G401.6 (cell line): ENCODE measurements around the gene PPP1R37.

ENCODE experiments used
- FAIRE-seq: peaks from 2 replicates; lab custom pipeline; 2012; peaks lifted over from hg19 to GRCh38; lab: Jason Lieb, UNC

The PPP1R37 gene

DNA sequence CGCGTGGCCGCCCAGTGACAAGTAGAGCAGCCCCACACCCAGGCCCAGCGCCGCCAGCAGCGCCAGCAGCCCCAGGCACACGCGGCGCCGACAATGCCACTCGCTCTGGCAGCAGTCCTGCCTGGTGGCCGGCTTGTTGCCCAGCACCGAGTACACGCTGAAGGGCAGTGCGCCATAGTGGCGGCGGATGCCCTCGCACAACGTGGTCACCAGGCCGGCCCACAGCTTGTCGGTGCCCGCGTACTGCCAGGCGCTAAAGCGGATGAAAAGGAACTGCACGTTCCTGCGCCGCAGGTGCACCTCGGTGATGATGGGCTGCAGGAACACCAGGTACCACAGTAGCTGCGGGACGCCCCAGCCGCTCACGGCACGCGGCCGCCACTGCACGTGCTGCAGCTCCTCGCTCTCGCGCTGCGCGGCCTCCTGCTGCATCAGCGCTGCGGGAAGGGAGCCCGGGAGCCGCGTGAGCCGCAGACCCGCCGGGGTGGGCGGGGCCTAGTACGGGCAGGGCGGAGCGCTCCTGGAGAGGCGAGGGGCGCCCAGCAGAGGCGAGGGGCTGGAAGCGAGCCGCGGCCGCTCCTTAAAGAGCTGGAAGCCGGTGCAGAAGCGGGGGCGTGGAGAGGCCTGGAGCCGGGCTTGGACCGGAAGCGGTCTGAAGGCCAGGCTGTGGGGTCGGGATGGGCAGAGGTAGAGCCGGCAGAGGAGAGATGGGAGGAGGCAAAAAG, 60.5 kb downstream of the PPP1R37 start:
- FAIRE-seq: no peak

DNA sequence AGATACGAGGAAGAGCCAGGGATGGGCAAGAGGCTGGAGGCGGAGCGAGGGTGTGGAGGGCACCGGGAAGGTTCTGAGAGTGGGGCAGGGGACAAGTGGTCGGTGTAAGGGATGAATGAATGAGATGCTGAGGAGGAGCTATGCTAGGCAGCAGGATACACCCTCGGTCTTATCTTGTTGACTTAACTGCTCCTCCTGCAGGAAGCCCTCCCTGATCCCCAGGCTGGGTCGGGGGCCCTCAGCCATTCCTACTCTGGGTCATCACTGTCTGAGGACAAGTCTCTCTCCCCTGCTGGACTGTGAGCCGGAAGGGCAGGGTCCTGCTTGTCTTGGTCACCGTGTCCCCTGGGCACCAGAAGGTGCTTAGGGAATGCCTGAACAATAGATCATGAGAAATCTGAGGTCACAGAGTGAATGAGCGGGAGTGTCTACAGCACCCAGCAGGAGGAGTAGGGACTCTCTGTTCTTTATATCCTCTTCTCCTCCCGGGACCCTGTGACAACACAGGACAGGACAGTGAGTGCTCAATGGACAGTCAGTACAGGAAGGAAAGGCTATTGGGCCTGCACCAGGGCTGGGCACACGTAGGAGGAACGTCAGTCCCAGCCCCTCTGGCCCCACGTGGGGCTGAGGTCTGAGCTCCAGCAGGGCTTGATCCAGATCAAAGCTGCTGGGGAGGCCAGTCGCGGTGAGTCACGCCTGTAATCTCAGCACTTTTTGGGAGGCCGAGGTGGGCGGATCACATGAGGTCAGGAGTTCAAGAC, 61.3 kb downstream of the PPP1R37 start:
- no peak for FAIRE-seq

DNA sequence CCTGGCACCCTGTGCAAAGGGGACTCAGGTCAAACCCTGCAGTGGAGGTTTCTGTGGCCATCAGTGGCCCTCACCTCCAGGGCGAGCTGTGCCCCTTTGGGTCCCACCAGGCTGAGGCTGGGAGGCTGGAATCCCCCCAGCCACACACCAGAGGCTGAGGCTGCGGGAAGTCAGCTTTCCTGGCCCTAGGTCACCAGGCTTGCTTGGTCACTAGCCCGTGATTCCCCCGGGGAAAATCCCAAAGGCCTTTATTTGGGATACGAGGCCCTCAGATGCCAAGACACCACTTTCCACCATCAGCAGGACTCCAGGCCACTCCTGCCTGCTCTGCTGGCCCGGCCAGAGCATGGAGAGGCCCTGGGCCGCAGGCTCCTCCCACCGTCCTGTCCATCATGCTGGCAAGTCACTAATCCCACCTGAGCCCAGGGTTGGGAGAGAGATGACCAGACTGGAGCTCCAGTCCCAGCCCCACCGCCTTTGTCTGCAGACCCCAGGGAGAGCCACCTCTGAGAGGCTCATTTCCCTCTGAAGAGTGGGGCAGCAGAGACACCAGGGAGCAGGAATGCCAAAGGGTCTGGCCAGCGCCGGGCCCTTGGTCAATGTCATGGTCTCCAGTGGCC, 63.1 kb downstream of the PPP1R37 start:
- no peak for FAIRE-seq

DNA sequence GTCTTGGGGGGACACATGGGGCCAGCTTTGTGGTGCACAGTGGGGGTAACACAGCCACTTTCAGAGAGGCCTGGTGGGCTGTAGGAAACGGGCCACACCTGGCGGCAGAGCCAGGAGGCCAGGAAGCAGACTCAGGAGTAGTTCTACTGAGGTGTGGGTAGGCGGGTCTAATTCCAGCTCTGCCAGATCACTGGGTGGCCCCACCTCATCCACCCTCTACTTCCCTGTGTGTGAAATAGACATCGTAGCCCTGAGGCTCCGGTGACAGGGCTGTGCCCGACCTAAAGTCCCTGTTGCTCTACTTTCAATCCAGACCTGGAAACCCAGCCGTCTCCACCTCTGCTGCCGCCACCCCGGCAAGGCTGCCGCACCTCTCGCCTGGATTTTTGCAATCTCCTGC, 63.8 kb downstream of the PPP1R37 start:
- FAIRE-seq: no peak

DNA sequence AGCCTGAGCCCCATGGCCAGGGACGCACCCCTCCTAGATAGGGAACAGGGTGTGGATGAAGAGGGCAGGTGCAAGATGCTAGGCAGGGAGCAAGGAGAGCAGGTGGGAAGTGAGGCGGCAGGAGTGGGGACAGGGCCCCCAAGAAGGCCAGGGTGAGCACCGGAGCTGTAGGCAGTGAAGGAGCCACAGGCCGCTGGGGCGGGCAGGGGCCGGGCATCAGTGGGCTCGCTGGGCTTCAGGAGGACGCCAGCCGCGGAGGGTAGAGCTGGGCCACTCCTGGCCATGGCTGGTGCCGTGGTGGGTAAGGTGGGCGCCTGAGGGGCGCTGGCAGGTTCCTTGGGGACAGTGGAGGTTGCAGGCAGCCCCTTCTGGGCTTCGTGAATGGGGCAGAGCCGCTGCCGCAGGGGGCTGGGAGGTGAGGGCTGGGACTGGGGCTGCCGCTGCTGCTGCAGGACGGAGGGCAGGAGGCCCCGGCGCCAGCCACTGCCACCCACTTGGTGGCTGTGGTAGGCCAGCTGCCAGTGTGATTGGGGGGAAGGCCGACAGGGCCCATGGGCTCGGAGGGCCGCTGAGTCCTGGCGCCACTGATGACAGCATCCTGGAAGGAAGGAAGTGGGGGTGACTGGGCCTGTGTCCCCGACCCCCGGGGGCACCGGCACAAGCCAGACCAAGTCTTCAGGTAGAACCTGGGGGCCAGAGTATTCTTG, 65.7 kb downstream of the PPP1R37 start:
- no peak for FAIRE-seq

DNA sequence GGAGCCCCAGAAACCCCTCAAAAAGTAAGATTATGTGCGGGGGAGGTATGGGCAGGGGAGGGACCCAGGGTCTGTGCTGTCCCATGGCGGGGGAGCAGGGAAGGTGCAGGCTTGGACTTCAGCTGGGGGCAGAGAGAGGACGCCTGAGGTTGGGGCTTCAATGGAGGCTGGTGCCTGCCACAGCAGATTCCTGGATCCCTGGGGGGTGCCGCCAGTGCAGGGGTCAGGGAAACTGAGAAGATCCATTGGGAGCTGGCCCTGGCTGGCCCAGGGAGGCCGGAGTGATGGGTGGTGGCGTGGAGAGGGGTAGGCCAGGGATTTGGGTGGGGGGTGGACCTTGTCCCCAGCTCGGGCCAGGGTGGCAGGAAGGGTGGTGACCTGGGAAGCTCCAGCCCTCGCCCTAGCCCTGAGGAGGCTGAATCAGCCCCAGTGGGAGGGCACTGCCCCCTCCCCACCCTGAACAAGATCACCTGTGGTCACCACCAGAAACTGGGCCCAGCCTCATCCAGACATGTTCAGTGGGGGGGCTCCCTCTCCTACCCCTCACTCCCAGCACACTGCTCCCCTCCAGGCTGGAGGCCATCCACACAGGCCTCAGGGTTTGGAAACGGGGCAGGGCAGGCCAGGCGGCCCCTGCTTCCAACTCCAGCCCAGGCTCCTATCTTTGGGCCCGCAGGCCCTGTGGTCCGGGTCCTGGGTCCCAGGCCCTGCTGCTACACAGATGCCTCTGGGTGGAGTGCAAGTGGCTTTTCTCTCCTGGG, 66.4 kb downstream of the PPP1R37 start:
- FAIRE-seq: no peak

DNA sequence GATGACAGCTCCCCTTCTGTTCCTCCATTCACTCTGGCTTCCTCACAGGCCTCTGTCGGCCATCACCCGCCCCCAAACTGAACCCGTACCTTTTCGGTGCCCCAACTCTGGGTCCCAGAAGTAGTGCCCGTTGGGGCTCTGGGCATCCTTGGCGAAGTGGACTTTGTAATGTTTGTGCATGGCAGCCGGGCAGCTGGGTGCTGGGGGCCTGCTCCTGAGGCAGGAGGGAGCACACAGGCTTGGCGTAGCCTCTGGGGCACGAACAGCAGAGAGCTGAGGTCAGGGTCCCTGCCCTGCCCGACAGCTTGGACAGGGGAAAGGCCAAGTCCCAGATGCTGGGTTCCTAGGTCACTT, 67.0 kb downstream of the PPP1R37 start:
- FAIRE-seq: no peak

DNA sequence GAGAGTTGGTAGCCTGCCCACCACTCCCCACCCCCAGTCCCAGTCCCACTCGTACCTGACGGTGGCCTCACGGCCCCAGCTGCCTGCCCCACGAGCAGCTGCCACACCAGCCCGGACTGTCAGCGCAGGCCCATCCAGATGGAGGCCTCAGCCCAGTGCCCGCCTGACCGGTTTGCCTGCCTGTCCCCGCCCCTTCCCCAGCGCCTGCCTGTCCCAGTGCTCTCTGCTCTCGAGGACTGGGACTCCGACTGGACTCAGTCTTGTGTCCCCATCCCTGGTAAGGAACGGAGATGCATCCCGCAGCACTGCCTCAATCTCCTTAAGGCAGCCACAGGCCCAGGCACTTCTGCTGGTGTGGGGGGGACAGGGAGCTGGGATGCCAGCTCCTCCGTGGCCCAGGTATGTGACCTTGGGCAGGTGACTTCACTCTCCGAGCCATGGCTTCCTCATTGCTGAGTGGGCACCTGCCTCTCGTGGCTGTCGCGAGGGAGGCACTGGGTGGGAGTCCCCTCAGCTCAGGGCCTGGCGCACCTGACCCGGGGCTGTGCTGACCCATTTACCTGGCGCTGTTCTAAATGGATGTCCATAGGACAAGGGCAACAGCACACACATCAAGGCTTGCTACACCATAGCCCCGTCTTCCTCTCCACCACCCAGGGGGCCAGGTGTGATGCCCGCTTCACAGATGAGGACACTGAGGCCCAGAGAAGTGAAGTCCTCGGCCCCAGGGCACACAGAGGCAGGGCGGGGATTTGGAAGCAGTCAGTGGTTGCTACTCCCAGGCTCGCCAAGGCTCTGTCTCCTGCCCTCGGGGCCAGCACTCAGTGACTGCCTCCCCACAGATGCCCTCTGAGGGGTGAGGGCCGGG, 68.1 kb downstream of the PPP1R37 start, which contains the start of gene NKPD1:
TSS of gene NKPD1 (minus strand) at position 113 of the 868 bp plus-strand sequence. CDS start 832 bp downstream, outside the sequence.
- no peak for FAIRE-seq

DNA sequence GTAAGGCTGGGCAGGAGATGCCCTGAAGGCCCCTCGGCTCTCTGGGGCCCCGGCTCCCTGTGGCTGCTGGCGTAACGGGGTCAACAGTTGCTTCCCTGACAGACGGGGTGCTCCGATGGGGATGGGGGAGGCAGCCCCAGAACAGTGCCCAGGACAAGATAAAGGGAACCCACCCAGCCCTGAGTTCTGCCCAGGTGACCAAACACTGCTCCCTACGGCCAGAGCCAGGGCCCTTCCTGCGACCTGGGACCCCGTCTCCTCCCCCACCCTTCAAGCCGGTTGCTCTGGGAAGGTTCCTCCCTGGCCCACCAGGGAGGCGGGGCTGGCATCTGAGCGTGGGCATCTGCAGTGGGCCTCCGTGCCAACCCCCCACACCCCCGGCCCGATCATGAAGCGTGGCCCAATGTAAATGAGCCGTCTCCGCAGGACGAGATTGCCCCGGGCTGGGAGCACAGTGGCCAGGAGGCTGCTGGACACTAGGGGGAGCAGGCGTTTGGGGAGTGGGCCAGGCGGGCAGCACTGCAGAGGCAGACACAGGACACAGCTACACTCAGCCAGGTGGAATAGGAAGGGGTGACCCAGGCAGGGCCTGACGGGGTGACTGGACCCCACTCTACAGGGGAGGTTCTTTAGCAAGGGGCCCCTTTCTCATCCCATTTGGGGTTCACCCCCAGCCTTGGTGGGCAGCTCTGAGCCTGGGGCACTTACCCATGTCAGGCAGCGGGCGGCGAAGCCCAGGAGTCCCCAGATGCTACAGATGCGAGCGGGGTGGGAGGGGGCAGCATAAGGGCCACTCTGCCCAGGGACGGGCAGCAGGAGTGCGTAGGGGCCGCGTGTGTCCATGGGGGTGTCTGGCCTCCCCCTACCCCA, 69.0 kb downstream of the PPP1R37 start:
- FAIRE-seq: no peak

DNA sequence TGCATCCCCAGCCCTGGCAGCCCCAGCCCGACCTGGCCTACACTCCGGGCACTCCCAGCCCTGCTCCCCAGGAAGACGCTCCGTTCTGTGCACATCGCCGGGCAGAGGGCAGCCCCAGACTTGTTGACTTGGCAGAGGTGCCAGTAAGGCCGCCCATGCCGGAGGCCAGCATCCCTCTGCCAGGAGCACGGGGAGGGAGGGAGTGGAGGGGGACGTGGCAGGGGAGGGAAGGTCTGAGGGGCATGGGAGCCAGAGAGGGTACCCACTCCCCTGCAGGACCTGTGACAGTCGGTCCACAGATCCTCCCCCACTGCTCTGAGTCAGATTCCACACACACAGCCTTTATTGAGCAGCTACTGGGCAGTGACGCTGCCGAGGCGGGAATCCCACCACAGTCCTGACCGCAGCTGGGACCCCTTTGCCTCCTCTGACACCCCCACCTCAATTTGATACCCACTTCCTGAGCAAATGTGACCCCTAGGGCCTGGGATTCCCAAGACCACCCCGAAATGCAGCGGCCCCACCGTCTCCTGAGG, 69.7 kb downstream of the PPP1R37 start:
- no peak for FAIRE-seq

DNA sequence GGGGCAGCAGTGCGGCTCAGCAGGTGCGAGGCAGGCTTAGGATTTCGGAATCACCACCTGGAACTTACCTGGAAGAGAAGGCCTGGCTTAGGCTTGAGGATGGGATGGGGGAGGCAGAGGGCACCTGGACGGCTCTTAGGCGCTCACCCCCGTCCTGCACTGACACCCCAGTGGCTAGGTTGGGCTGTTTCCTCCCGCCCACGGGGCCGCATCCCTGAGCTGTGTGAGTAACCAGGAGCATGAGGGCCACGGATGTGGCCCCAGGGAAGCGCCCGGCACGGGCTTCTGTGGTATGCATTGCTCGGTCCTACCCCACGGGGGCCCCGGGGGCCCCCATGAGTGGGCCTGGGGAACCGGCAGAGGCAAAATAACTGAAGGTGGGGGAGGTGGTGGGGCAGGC, 70.2 kb downstream of the PPP1R37 start:
- no peak for FAIRE-seq

DNA sequence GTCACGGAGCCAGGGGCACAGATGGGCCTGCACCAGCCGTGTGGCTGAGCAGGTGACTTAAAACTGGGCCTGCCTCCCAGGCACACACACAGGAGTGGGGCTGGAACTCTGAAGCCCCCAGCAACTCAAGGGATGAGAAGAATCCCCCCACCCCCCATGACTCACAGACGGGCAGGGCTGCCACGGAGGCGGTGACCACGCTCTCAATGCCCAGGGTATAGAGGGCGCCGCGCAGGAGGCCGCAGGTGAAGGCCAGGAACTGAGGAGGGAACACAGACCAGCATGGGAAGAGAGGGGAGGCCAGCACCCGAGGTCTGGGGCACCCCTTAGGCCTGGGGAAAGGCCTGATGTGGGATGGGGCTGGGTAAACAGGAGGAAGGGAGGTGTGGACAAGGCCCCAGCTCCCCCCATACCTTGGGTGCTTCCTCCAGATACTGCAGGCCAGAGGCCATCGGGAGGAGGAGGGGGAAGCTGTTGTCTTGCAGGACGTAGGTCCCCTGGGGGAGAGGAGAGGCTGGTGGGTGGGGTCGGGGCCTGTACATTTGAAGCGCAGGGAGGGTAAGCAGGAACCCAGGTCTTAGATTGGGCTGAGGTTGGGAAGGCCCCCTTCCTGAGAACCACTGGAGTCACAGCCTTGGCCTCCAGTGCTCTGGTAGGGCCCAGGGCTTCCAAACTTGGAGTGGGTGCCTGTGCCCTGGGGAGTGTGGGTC, 70.9 kb downstream of the PPP1R37 start:
- no peak for FAIRE-seq

DNA sequence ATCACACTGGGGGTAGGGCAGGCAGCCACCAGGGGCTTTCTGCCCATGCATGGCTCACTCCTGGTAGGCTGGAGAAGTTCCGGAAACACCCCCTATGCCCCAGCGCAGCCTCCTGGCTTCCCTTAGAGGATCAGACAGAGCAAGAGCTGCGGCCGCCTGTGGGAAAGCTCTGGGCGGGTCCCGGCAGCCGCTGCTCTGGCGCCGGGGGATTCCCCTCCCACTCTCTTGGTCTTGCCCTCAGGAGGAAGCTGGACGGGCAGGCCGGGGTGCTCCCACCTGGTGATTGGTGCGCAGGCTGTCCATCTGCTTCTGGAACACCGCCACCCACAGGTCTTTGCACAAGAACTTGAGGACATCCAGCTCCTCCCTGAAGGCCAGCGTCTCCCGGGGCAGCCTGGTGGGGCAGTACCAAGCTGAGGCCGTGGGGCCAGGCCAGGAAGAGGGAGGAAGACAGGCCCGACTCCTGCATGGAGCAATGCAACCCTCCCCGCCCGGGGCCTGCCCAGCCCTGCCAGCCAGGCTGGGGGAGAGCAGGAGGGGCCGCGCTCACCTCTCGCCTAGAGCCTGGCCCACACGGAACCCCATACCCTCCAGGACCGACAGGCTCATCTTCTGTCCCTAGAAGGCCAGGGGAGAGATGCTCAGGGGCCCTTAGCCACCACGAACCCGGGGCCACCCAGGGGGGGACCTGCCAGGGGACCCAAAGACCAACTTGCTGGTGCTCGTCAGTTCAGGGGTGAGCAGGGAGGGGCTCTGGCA, 71.8 kb downstream of the PPP1R37 start:
- FAIRE-seq: no peak

DNA sequence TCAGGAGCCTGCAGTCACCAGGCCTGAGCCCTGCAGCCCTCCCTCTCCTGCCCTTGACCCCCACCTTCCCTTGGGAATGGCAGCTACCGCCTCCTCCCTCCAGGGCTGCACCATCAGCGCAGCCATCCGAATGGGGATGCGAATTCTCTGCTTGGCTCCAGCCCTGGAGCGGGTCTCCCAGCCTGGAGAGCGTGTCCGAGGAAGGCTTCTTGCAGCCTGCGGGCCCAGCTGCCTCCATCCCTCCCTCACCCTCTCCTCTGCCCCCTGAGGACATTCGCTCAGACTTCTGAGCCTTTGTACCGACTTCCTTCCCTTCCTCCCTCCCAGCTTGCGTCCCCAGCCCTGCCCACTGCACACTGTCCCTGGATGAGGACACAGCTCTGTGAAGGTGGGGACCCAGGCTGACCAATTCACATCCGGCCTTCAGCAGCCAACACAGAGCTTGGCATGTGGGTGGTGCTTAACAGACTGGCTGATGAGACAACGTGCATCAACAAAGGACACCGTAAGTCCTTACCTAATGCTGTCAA, 73.8 kb downstream of the PPP1R37 start:
- no peak for FAIRE-seq

DNA sequence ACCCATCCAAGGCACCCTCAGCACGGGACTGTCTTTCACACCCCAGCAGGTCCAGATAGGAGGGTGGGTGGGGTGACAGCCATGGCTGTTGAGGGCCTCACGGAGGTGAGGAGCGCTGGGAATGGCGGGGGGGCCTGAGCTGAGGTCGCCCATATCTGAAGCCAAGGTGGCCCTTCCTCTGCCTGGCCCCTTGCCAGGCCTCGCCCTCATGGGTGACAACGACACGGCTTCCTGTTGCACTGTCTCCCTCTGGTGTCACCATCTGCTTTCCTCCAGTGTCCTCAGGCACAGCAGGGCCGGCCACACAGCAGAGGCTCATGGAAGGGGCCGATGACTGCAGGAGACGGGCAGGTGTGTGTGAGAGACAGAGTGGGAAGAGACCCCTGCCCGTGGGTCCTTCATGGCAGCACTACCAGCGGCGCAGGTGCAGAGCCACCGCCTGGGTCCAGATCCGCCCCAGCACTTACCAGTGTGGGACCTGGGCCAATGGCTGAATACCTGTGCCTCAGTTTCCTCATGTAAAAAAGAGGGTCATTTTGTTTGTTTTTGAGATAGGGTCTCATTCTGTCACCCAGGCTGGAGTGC, 75.9 kb downstream of the PPP1R37 start:
- FAIRE-seq: no peak

DNA sequence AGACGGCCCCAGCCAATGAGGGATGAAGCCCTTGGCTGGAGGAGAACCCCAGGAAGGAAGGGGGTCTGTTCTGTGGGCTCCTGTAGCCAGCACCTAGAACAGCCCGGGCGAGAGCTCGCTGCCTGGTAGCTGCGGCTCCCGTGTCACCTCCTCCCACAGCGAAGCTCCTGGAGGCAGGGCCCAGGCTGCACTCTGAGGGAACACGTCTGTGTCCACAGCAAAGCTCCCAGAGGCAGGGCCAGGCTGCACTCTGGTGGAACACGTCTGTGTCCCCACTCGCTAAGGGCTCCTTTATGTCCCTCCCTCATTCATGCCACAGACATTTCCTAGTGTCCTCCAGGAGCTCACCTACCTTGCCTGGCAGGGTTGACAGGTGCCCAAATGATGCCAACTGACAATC, 76.6 kb downstream of the PPP1R37 start:
- no peak for FAIRE-seq
